Spleen (tissue), 13 donors: ENCODE data around the gene URM1. TPM values are rescaled to one million over a fixed set of nuclear protein-coding genes. Genes with fewer than 3 reads are reported as not detected.

Source experiments
- DNase-seq: peaks from one replicate; pipeline ENCODE4 v3.0.0-alpha.2; 2020
- H3K27ac ChIP-seq, 8 donors: fragments of 200-600 bp; sonication (generic) in 7 of 8; 1 replicate in 4 of 8; 2 replicates in 4 of 8; pipeline versions ENCODE4 v1.5.0 to v1.8.0; 2016 to 2021; ENCODE audit warnings: inconsistent platforms in 4 of 8, mild to moderate bottlenecking in 4 of 8, moderate library complexity in 1 of 8
- H3K27me3 ChIP-seq, 7 donors: fragments of 200-600 bp; sonication (generic) in 6 of 7; replicated peaks in 1 of 7; 1 replicate in 4 of 7; 2 replicates in 3 of 7; pipeline versions ENCODE4 v1.5.0 to v1.8.0; 2016 to 2021; ENCODE audit warnings: inconsistent platforms in 3 of 7, mild to moderate bottlenecking in 1 of 7
- H3K36me3 ChIP-seq, 6 donors: fragments of 200-600 bp; sonication (generic) in 5 of 6; 1 replicate in 4 of 6; 2 replicates in 2 of 6; pipeline versions ENCODE4 v1.5.0 to v1.8.0; 2016 to 2021; ENCODE audit warnings: inconsistent platforms in 2 of 6
- H3K4me1 ChIP-seq, 6 donors: fragments of 200-600 bp; sonication (generic) in 5 of 6; 1 replicate in 3 of 6; 2 replicates in 3 of 6; pipeline versions ENCODE4 v1.5.0 to v1.8.0; 2016 to 2021; ENCODE audit warnings: inconsistent platforms in 3 of 6
- H3K4me3 ChIP-seq, 8 donors: fragments of 200-600 bp; sonication (generic) in 7 of 8; 1 replicate in 4 of 8; 2 replicates in 4 of 8; pipeline versions ENCODE4 v1.5.0 to v1.8.0; 2016 to 2021; ENCODE audit warnings: inconsistent platforms in 4 of 8, mild to moderate bottlenecking in 4 of 8, moderate library complexity in 2 of 8
- H3K9me3 ChIP-seq, 8 donors: fragments of 200-600 bp; sonication (generic) in 7 of 8; 1 replicate in 4 of 8; 2 replicates in 4 of 8; pipeline versions ENCODE4 v1.5.0 to v1.8.0; 2016 to 2021; ENCODE audit warnings: inconsistent platforms in 4 of 8
- CTCF ChIP-seq, 11 experiments: fragments of 200-600 bp in 7 of 11; fragments of 450-650 bp in 4 of 11; sonication (generic) in 4 of 11; IDR thresholded peaks in 8 of 11; conservative IDR thresholded peaks in 3 of 11; 1 replicate in 7 of 11; 2 replicates in 4 of 11; pipeline versions ENCODE4 v1.4.0 to v1.8.0; 2016 to 2021; ENCODE audit warnings: antibody characterized with exemption in 11 of 11, inconsistent platforms in 4 of 11, mild to moderate bottlenecking in 1 of 11
- POLR2A ChIP-seq, 3 donors: fragments of 450-650 bp; IDR thresholded peaks; one replicate each; pipeline ENCODE4 v1.5.1; 2017; ENCODE audit warnings: antibody characterized with exemption in 3 of 3, mild to moderate bottlenecking in 1 of 3
- POLR2AphosphoS5 ChIP-seq, 3 donors: sonication (generic); formaldehyde crosslinking; IDR thresholded peaks; one replicate each; pipeline ENCODE4 v1.5.1; 2017; ENCODE audit warnings: antibody characterized with exemption in 3 of 3
- WGBS, 5 donors: extraction: QIAGEN DNeasy Blood & Tissue Kit in 3 of 5; methylation state at CpG; one replicate each; pipeline versions ENCODE4 v1.1.5 to v1.1.7; 2013 to 2018; 5-methylcytosine and 5-hydroxymethylcytosine counted together
- intact Hi-C: fragments of 100-400 bp; cut with DNase I; formaldehyde crosslinking; loops from one replicate; pipeline ENCODE4 v1.15.0; 2023; ENCODE audit warnings: low total_unique reads
- long read RNA-seq, 2 donors: transcript quantifications; one replicate each; lab custom pipeline, GENCODE V29; 2026
- polyA plus RNA-seq, 3 donors: library from polyadenylated mRNA; stranded (reverse); fragments of 200-250 nt; gene quantifications; one replicate each; pipeline ENCODE4 v1.2.1, GENCODE V29; 2013
- total RNA-seq, 7 donors: library from RNA; depleted of rRNA in 3 of 7; stranded (reverse); fragments of >200 nt in 3 of 7; fragmentation: NEBNext Ultra II Directional in 4 of 7; extraction: Animal tissue kit (Norgen Biotek cat#: 25700) in 4 of 7; gene quantifications; one replicate each; pipeline versions ENCODE4 v1.1.0 to v1.2.1, GENCODE V29; 2016 to 2021
- donor health status: healthy with polysubstance abuse.
- donor health status: DM: no; HTN: no; CAD: no; lungs with moderate emphysema.
- donor health status: DM: no; HTN: no; CAD: no.
- donor health status: Bipolar disorder and iron deficiency.
- donor health status: healthy.
- donor health status: DM: no; HTN: no; CAD: no.
- donor health status: DM: yes; HTN: yes; CAD: no.

Gene URM1
- total RNA-seq (10 to 100 TPM; 32.9 to 58.1 (median 43.8) TPM), polyA plus RNA-seq (10 to 100 TPM; 28.1 to 47.9 (median 47.9) TPM)
- long read RNA-seq, donor 1, transcript URM1-203 (5 exons, 2,650 nt): major isoform, 30 of 33 reads
- long read RNA-seq, donor 1, partial matches to known transcripts: 0 of 33 reads
- long read RNA-seq, donor 1, other reads (novel, unspliced or antisense): 0 of 33 reads
- long read RNA-seq, donor 2, transcript URM1-203 (5 exons, 2,650 nt): major isoform, 17 of 24 reads
- long read RNA-seq, donor 2, partial matches to known transcripts: 0 of 24 reads
- long read RNA-seq, donor 2, other reads (novel, unspliced or antisense): 5 of 24 reads

GRCh38 chr9:128370752-128371629, at the start of gene URM1:
URM1 (plus strand) TSS chr9:128371374; CDS start chr9:128371381, 7 bp downstream.
- TF ChIP-seq POLR2A (IDR thresholded peaks at IDR 0.05) (peak; percentile 3 to 75 (median 21)), CTCF (IDR thresholded peaks at IDR 0.05 in 8 of 11, conservative IDR thresholded peaks at IDR 0.05 in 3 of 11) (peak in 1 of 11 experiments; percentile 9), POLR2AphosphoS5 (IDR thresholded peaks at IDR 0.05) (peak; percentile 92 to 96 (median 93))
- Histone ChIP-seq H3K4me1 (peaks cover 17 to 63% (median 38%) of the 10 kb centered on the region in 6 donors), H3K27ac (peak within 1 kb of the TSS; percentile 84 to 94 (median 92)), H3K36me3 (peaks cover 0 to 36% (median 10%) of the 10 kb centered on the region in 6 donors), H3K9me3 (no peaks in the 10 kb centered on the region), H3K4me3 (peak within 1 kb of the TSS; percentile 85 to 97 (median 88)), H3K27me3 (no peaks in the 10 kb centered on the region)
- intact Hi-C loops: no loop called here
- WGBS, 5 donors: 0% methylated on average over 35 to 55 of the region's 55 CpGs
- DNase-seq: peak; percentile 99

GRCh38 chr9:128321879-128322403, 49.2 kb upstream of the URM1 start:
- peaks cover 0 to 70% (median 33%) of the 10 kb centered on the region in 6 donors for H3K36me3 ChIP-seq
- 1 to 3% (median 2%) methylated on average over 15 to 21 of the region's 21 CpGs for WGBS, 5 donors
- no peak for TF ChIP-seq POLR2A (IDR thresholded peaks at IDR 0.05)
- TF ChIP-seq POLR2AphosphoS5 (IDR thresholded peaks at IDR 0.05): no peak
- TF ChIP-seq CTCF (IDR thresholded peaks at IDR 0.05 in 8 of 11, conservative IDR thresholded peaks at IDR 0.05 in 3 of 11): no peak
- no peaks in the 10 kb centered on the region for H3K27me3 ChIP-seq
- no peak for DNase-seq
- intact Hi-C loops: no loop called here
- H3K4me3 ChIP-seq: peak overlapping the region; percentile 83 to 100 (median 98)
- no peaks in the 10 kb centered on the region for H3K9me3 ChIP-seq
- H3K4me1 ChIP-seq: peaks cover 17 to 40% (median 31%) of the 10 kb centered on the region in 6 donors
- H3K27ac ChIP-seq: peak overlapping the region in 7 of 8 donors; percentile 64 to 96 (median 90)

- Histone ChIP-seq H3K4me3 (peak within 1 kb of the TSS; percentile 83 to 100 (median 98)), H3K4me1 (peaks cover 17 to 40% (median 31%) of the 10 kb centered on the region in 6 donors), H3K27me3 (no peaks in the 10 kb centered on the region), H3K27ac (peak within 1 kb of the TSS; percentile 64 to 96 (median 90)), H3K36me3 (peaks cover 0 to 70% (median 30%) of the 10 kb centered on the region in 6 donors), H3K9me3 (no peaks in the 10 kb centered on the region)
- intact Hi-C loops: no loop called here
- DNase-seq: peak; percentile 97
- WGBS, 5 donors: 0 to 1% (median 0%) methylated on average over 57 to 83 of the region's 83 CpGs
- TF ChIP-seq POLR2AphosphoS5 (IDR thresholded peaks at IDR 0.05) (peak; percentile 77 to 85 (median 85)), CTCF (IDR thresholded peaks at IDR 0.05 in 8 of 11, conservative IDR thresholded peaks at IDR 0.05 in 3 of 11) (peak in 1 of 11 experiments; percentile 14), POLR2A (IDR thresholded peaks at IDR 0.05) (peak in 1 of 3 donors; percentile 37)
Measured at GRCh38 chr9:128322404-128323211, 48.6 kb upstream of the URM1 start, which contains the start of the genes COQ4 and TRUB2. COQ4 (plus strand) TSS chr9:128322839; CDS start chr9:128322859, 20 bp downstream. TRUB2 (minus strand) TSS chr9:128322447; CDS start chr9:128322408, 39 bp downstream.
